ENCODE measurements around the gene NLK.
"Not testable (repeated sequence)": the region's sequence is repeated elsewhere in the genome, so short reads cannot be mapped to it uniquely, and the experiment has no call there.

NLK gene

DNA sequence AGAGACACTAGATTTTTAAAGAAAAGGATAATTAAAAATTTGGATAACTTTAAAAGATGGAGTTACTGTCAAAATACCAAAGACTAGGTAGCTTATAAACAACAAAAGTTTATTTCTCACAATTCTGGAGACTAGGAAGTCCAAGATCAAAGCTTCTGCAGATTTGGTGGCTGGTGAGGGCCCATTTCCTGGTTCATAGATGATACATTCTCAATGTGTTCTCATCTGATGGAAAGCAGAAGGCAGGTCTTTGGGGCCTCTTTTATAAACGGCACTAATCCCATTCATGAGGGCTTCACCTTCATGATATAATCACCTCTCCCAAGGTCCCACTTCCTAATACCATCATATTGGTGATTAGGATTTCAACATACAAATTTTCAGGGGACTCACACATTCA, 33.7 kb downstream of the NLK start:
- DNase-seq: no peak

DNA sequence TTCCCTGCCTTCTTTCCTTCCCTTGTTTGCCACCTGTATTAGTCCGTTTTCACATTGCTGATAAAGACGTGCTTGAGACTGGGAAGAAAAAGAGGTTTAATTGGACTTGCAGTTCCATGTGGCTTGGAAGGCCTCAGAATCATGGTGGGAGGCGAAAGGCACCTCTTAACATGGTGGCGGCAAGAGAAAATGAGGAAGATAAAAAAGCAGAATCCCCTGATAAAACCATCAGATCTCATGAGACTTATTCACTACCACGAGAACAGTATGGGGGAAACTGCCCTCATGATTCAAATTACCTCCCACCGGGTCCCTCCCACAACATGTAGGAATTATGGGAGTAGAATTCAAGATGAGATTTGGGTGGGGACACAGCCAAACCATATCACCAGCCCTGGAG, 34.7 kb downstream of the NLK start:
- not testable (repeated sequence) for DNase-seq

DNA sequence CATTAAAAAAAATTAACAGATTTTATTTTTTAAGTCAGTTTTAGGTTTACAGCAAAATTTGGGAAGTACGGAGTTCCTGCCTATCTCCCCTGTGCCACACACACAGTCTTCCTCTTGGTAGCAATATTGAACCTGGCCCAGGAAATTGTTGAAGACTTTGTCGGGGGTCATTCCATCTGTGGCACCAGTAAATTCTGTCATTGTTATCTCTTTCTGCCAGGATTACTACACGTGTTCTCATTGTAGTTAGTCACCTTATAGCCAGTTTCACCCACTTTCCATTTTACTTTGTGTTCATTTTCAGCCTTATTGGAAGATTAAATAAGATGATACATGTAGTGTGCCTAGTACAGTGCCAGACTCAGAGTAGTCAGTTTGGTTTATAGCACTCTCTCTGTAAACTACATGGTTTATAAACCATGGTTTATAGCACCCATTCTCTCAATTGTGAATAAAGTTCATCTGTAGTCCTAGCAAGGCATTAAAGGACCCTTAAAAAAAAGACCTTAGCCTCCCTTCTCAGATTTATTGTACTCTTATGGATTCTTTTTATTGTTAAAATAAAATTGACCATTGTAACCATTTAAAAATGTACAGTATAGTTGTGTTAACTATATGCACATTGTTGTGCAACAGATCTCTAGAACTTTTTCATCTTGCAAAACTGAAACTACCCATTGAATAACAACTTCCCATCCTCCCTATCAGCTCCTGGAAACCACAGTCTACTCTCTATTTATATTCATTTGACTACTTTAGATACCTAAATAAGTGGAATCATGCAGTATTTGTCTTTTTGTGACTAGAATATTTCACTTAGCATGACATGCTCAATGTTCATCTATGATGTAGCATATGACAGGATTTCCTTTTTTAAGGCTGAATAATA, 36.1 kb downstream of the NLK start:
- DNase-seq: no peak

DNA sequence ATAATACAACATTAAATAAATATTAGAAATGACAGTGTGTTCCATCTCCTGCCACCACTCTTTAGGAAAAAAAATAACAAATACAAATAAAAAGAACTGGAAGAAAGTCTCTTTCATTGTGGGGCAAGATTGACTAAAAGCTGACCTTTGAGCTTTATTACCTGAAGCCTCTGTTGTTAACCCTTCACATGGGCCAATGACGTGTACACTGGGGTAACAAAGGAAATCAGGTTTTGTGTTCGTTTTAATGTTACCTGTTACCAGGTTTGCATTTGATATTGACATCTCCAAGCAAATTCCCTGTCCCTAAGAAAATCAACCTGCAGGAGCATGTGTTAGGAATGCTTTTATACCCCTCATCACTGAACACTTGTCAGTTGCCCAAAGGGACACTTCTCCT, 39.0 kb downstream of the NLK start:
- no peak for DNase-seq

DNA sequence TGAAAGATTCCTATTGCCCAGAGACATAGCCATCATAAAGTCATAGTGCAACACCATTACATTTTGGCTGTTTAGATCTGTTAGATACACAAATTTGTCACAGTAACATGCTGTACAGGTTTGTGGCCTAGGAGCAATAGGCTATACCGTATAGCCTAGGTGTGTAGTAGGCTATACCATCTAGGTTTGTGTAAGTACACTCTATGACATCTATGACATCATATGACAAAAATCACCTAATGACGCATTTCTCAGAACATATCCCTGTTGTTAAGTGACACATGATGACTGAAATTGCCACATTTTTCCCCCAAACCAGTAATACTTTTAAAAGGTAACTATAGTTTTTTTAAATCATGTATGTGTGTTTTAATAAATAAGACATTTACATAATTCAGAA, 43.3 kb downstream of the NLK start:
- DNase-seq: no peak

DNA sequence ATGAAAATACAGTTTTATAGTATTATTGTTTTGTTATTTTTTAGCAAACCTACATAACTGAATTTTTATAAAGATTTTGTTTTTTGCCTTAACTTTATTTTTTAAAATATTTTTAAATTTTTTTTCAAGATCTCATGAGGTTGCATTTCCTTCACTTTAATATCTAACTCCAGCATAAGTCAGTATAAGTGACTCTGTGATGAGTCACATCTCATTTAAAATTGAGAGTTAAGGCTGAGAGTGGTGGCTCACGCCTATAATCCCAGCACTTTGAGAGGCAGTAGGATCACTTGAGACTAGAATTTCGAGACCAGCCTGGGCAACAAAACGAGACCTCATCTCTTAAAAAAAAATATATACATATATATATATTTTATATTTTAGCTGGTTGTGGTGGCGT, 44.0 kb downstream of the NLK start:
- no peak for DNase-seq

DNA sequence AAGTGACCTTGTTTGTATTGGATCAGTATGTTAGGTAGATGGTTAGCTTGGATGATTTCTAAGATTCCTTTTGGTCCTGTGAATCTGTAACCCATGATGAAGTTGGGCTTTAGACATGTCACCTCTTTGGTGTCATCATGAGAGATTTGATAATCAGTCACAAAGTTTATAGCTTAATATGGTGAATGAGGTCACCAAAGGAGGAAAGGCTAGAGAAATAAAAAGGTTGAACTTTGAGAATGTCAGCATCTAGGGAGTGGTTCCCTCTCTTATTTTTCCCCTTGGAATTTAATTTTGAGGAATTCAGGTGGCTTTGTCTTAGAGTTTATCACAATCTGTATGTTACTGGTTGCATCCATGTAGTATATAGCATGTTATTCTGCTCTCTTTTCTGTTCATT, 45.3 kb downstream of the NLK start:
- DNase-seq: no peak

DNA sequence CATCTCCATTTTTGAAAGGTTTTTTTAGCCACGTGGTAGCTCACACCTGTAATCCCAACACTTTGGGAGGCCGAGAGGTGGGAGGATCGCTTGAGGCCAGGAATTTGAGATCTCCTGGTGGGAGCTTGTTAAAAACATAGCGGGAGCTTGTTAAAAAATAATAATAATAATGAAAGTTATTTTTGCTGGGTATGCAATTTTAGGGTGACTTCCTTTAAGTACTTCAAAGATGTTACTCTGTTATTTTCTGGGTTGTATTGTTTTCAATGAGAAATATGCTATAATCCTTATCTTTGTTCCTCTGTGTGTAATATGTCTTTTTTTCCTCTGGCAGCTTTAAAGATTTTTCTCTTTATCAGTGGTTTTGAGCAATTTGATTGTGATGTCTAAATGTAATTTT, 48.1 kb downstream of the NLK start:
- no peak for DNase-seq

DNA sequence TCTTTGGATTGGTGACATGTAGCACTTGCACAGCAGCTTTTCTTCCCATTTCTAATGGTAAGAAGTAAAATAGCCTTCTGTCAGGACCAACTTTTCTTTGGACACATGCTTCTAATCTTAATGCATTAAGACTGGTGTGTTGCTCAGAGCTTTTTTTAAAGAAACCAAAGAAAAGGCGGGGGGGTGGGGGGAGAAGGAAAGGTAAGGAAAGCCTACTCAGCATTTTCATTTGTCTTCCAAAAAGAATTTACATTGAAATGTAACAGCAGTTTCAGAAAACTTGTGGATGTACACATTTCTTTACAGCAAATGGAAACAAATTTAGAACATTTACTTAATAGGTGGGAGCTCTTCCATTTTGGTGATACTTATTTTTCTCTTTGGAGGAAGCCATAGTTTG, 49.6 kb downstream of the NLK start:
- DNase-seq: no peak

DNA sequence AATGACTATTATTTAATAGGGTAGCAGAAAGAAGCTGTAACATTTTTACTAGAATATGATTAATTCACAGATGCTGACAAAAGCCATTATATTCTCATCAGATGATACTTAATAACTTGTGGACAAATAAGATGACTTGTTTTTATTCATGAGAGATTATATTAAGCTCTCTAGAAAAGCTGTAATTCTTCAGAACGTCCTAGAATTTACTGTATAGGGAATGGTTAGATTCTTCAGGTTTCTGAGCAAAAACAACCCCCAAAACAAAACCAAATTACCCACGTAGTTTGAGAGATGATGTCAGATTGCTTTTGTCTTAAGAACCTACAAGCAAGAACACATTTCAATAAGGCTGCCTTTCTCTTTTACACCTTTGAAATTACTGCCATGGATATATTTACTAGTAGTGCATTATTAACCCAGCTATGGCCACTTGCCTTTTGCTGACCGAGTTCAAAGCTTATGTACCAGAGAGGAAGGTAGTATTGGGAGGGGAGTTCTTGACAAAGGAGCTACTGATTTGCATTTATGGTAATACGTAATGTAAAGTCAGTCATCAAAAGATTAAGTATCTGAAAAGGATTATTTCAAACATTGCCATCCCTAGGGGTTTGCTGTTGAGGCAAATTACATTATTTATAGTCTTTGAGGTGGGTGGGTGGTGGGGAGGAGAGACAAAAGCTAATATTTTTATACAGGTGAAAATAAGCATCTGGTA, 51.7 kb downstream of the NLK start:
- no peak for DNase-seq

DNA sequence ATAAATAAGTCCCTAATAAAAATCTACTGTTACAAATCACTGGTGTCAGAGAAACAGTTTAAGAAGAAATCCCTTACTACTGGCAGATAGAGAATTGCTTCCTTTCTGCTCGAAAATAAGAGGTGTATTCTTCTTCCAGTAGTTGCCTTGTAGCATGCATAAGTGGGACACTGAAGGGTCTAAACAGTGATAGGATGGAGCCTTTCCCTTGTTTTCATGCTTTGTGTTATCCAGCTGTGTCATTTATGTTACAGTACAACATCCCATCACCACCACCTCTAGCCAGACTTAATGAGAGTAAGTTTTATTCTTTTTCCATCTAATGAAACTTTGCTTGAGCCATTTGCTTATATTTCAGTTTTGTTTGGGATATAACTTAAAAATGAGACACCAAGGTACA, 54.3 kb downstream of the NLK start:
- no peak for DNase-seq

DNA sequence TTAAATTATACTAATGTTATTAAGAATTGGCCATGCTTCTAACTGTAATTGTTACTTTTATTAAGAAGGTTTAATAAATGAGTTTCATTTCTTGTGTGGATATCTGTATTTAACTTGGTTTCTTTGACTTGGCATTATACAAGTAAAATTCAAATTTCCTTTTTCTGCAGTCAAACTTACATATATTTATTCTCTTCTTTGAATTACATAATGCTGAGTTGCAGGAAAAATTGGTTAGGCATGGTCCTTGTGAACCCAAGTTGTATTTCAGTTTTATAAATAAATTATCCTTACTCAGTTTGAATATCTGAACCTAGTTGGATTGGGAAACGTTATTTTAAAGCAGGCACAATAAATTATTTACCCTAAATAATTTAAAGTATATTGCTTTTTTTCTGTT, 54.8 kb downstream of the NLK start:
- no peak for DNase-seq

DNA sequence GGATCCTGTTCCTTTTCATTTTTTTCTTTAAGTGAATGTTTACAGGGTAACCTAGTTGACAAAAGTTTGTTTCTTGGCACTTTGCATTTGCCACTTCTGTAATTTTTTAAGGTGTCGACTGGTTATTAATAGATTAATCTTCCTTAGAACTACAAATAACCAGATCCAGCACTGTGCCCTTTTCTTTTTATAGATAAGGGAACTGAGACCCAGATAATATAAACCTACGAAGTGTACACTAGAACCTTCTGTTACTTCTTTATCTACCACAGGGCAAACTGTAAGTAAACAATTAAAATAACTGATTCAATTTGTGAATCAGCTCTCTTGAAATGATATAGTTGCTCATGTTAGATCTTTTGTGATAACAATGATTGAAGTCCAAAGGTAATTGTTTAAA, 55.4 kb downstream of the NLK start:
- no peak for DNase-seq

DNA sequence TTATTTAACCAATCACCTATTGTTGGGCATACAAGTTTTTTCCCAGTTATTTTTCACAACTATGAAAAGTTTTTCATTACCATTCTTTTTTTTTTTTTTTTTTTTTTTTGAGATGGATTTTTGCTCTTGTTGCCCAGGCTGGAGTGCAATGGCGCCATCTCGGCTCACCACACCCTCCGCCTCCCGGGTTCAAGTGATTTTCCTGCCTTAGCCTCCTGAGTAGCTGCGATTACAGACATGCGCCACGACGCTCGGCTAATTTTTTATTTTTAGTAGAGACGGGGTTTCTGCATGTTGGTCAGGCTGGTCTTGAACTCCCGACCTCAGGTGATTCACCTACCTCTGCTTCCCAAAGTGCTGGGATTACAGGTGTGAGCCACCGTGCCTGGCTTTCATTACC, 56.1 kb downstream of the NLK start:
- DNase-seq: not testable (repeated sequence)

DNA sequence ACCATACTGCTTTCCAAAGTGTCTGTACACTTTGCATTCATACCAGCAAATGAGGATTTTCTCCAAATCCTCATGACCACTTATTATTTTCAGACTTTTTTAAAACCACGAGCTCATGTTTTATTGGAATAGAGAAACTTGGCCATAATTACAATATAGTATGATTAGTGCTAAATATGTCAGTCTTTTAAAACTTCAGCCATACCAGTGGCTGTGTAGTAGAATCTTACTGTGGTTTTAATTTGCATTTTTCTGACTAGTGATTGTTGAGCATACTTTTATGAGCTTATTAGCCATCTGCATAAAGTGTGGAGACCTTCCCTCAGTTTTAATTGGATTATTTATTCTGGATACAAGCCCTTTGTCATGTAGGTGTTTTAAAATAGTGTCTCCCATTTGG, 57.8 kb downstream of the NLK start:
- DNase-seq: no peak

DNA sequence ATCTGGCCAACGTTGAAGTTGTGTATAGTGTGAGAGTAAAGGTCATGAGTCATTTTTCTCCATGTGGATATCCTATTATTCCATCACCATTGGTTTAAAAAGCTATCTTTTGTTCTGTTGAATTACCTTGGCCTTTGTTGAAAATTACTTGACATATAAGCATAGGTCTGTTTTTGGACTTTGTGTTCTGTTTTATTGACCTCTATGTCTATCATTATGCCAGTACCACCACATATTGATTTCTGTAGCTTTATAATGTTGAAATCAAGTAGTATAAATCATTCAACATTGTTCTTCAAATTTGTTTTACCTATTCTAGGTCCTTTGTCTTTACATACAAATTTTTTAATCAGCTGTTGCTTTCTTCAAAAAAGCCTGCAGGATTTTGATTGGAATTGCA, 58.5 kb downstream of the NLK start:
- DNase-seq: no peak

DNA sequence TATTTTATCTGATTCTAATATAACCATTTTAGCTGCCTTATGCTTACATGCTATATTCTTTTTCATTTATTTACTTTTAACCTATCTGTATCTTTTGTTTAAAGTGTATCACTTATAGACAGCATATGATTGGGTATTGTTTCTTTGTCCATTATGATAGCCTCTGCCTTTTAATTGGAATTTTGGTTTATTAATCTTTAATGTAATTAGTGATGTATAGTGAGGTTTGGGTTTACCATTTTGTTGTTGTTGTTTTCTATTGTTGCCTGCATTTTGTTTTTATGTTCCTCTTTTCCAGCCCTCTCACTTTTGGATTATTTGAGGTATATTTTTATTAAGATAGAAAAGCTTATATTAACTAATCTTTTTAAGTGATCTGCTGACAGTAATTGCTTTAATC, 59.4 kb downstream of the NLK start:
- DNase-seq: no peak

DNA sequence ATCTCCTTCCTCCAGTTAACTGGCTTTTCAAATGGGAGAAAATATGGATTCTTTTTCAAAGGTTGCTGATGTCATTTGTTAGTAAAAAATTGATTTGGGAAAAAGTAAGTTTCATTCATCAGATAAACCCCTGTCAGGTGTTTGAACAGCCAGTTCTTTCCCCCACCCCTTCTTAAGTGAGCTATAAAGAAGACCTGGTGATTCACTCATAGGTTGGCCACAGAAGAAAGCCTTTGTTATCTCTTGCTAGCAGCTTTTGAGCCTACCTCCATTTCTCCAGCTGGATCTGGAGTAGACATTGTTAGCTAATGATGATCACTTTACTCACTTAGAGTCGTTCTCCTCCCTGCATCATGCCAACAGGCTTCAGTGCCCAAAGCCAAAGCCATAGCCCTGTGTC, 63.0 kb downstream of the NLK start:
- DNase-seq: no peak

DNA sequence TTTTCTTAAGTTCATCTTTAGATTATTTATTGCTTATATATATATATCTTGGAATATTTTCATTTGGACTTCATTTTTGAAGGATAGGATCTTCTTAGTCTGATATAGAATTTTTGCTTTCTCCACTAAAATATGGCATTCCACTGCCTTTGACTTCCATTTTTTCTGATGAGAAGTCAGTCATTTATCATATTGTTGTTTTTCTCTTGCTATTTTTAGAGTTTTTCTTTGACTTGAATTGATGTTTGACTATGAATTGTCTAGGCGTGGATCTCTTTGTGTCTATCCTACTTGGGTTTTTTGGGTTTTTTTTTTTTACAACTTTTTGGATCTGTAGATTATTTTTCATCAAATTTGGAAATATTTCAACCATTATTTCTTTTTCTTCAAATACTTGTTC, 67.7 kb downstream of the NLK start:
- DNase-seq: no peak

DNA sequence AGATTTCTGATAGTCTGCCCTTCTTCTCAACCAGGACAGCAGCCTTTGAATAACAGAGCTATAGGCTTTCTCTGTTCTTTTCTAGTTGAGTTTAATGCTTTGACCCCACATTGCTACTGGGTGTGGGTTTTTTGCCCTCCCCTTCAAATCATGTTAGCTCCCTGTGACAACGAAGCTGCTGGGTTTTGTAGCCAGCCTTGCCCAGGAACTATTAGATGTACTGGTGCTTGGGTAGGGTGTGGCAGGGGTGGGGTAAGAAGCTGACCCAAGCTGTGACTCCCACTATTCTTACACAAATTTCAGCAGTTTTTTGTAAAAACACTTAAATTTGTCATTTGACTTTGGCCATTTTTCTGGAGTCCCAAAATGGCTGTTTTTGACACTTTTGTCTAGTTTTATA, 69.7 kb downstream of the NLK start:
- DNase-seq: no peak

DNA sequence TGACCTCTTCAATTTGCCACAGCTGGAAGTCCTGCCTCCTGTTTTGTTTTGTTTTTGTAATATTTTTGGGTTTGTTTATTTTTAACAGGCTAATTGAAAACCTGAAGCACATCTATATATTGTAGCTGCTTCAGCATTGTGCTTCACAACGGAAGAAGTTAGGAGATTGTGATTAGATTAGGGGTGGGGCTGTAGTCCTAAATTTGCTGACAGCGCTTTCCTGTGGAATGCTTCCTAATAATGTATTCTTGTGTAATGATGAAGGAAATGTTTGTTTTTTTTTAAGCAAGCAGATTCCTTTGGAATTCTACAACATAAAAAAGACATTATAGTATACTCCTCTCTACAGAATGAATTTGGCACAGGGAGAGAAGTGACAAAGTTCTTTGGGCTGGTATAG, 70.1 kb downstream of the NLK start:
- DNase-seq: no peak

DNA sequence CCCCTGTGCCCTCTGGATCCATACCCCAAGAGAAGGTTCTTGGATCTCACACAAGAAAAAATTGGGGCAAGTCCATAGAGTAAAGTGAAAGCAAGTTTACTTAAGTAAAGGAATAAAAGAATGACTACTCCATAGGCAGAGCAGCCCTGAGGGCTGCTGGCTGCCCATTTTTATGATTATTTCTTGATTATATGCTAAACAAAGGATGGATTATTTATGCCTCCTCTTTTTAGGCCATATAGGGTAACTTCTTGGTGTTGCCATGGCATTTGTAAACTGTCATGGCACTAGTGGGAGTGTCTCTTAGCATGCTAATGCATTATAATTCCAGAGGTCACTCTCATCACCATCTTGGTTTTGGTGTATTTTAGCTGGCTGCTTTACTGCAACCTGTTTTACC, 70.8 kb downstream of the NLK start:
- DNase-seq: no peak

DNA sequence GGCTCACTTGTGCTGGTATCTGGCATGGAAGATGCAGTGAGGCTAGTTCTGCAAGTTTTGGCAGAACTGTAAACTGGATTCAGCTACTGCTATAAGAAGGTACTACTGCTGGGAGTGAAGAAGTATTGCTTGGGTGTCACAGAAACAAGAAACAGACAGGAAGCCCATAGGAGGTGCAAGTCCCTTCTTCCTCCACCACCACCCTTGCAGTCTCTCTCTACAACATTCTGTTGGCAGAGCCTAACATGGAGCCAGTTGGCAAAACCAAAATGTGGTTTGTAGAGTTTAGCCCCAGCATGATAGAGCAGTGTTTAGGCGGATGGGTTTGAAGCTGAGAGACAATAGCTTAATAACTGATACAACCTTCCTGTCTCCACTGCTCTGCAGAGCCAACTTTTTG, 72.6 kb downstream of the NLK start:
- no peak for DNase-seq

DNA sequence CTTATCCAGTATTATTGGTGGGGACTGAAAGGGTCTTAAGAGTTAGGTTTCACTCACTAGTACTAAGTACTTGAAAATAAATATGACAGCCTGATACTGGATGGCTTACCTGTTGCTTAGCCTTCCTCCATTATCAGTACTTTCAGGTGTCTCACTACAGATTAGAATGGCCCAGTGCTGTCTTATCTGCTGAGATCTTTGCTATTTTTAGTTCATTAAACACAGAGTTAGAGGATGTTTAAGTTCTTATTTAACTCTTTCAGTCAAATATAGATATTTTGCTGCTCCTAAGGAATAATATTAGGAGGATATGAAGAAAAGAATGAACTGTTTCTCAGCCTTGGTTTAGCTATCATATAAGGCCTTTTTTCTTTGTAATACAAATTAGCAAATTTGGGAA, 74.8 kb downstream of the NLK start:
- no peak for DNase-seq

DNA sequence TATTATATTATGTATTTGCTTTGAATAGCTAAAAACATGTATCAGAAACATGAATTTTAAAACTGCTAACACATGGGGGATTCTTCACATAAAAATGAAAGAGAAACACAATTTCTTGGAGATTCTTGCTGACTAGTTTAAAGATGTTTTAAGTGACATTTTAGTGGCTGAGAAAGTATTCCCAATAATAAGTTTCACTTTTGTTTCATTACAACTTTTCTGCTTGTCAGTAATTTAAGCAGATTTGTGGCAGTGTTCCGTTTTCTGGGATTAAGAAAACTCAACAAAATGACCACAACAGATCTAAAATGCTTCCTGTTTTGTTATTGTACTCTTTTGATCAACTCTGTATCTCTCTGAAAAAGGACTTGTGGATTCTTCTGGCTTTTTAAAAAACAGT, 75.9 kb downstream of the NLK start:
- no peak for DNase-seq

Data from NK-92 treated with Interleukin-12 subunit alpha and Interleukin-12 subunit beta, amount 100 ng/mL, for 24 hours (cell line).